Urothelium cell line (cell line): ENCODE measurements around the gene C1QTNF7.

Experiments used
- DNase-seq: peaks from one replicate; pipeline ENCODE4 v3.0.0; 2011; ENCODE audit warnings: low spot score, mixed read lengths
- FAIRE-seq: peaks from 2 replicates; lab custom pipeline; 2011; peaks lifted over from hg19 to GRCh38; lab: Jason Lieb, UNC

Gene C1QTNF7

GRCh38 chr4:15427701-15428100, at the start of gene C1QTNF7:
TSS of gene C1QTNF7 (plus strand) at chr4:15428033. CDS start at chr4:15435744, 7,711 bp downstream.
- FAIRE-seq = no peak
- no peak for DNase-seq

- no peak for DNase-seq
- FAIRE-seq = no peak
These were observed 49.8 kb upstream of the C1QTNF7 start for GRCh38 chr4:15378062-15378461.

GRCh38 chr4:15378493-15378892, 49.3 kb upstream of the C1QTNF7 start:
- no peak for DNase-seq
- no peak for FAIRE-seq

- no peak for FAIRE-seq
- DNase-seq = no peak
These were observed 46.0 kb upstream of the C1QTNF7 start for GRCh38 chr4:15381806-15382338.

- FAIRE-seq (no peak), DNase-seq (no peak)
These were observed 45.1 kb upstream of the C1QTNF7 start for GRCh38 chr4:15382669-15383273.

GRCh38 chr4:15385515-15385914, 42.3 kb upstream of the C1QTNF7 start:
- DNase-seq = no peak
- no peak for FAIRE-seq

- DNase-seq (no peak), FAIRE-seq (no peak)
These were observed 41.9 kb upstream of the C1QTNF7 start for GRCh38 chr4:15385928-15386327.

- FAIRE-seq = no peak
- no peak for DNase-seq
These were observed 37.3 kb upstream of the C1QTNF7 start for GRCh38 chr4:15390494-15390893.

GRCh38 chr4:15392053-15392805, 35.6 kb upstream of the C1QTNF7 start:
- FAIRE-seq (no peak), DNase-seq (no peak)

GRCh38 chr4:15395311-15395710, 32.5 kb upstream of the C1QTNF7 start:
- FAIRE-seq = no peak

GRCh38 chr4:15396157-15396800, 31.6 kb upstream of the C1QTNF7 start:
- FAIRE-seq = no peak
- DNase-seq = peak; percentile 32

More at GRCh38 chr4:15395311-15395710, 32.5 kb upstream of the C1QTNF7 start:
- DNase-seq = no peak

- DNase-seq = no peak
- FAIRE-seq = no peak
These were observed 29.8 kb upstream of the C1QTNF7 start for GRCh38 chr4:15398001-15398400.

GRCh38 chr4:15398732-15399131, 29.1 kb upstream of the C1QTNF7 start:
- DNase-seq (no peak), FAIRE-seq (no peak)

- FAIRE-seq = no peak
- no peak for DNase-seq
These were observed 27.6 kb upstream of the C1QTNF7 start for GRCh38 chr4:15400226-15400625.

GRCh38 chr4:15400981-15401671, 26.7 kb upstream of the C1QTNF7 start:
- FAIRE-seq = no peak
- DNase-seq = peak; percentile 55

- DNase-seq (no peak), FAIRE-seq (no peak)
These were observed 25.7 kb upstream of the C1QTNF7 start for GRCh38 chr4:15402146-15402545.

GRCh38 chr4:15402974-15403373, 24.9 kb upstream of the C1QTNF7 start:
- DNase-seq = no peak
- no peak for FAIRE-seq

- DNase-seq (no peak), FAIRE-seq (no peak)
These were observed 22.8 kb upstream of the C1QTNF7 start for GRCh38 chr4:15405018-15405417.

GRCh38 chr4:15410750-15411149, 17.1 kb upstream of the C1QTNF7 start:
- FAIRE-seq = no peak
- no peak for DNase-seq

GRCh38 chr4:15412461-15412860, 15.4 kb upstream of the C1QTNF7 start:
- no peak for FAIRE-seq

GRCh38 chr4:15413010-15413622, 14.7 kb upstream of the C1QTNF7 start:
- DNase-seq (no peak), FAIRE-seq (no peak)

More at GRCh38 chr4:15412461-15412860, 15.4 kb upstream of the C1QTNF7 start:
- DNase-seq = no peak
